Keratinocyte (primary cell): ENCODE measurements around the gene GNG10.

Experiments used
- EZH2 ChIP-seq: IDR thresholded peaks from one replicate; pipeline ENCODE4 v1.6.1; 2012; ENCODE audit warnings: inconsistent platforms, mild to moderate bottlenecking, low read length, moderate library complexity
- TF ChIP-seq, protein P1 (sequence below), 3 experiments: IDR thresholded peaks in 1 of 3; conservative IDR thresholded peaks in 1 of 3; optimal IDR thresholded peaks in 1 of 3; 2 replicates in 2 of 3; 3 replicates in 1 of 3; pipeline versions ENCODE3 to v1.5.1; 2011; ENCODE audit warnings: low read length in 3 of 3, mild to moderate bottlenecking in 3 of 3, moderate library complexity in 2 of 3, control low read depth in 1 of 3, inconsistent platforms in 1 of 3; ENCODE audit not compliant: insufficient read depth in 2 of 3; ENCODE audit errors: extremely low read depth in 1 of 3

DNA sequence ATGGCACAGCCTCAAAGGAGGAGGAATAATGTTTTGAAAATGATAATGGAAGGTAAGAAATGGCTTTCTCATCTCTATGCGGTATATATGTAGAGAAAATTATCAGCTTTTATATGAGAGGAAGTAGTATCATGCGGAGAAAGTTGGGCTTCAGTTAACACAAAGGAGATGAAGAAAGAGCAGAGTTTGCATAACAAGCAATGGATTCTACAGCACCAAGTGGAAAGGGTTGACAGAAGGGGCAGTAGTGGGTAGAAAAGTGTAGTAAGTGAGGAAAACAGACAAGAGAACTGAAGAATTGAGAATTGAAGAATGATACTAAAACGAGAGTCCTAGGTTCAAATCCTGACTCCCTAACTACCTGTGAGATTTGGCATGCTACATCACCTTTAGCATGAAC lies 51.0 kb downstream of the GNG10 start:
- TF ChIP-seq, protein P1, sequence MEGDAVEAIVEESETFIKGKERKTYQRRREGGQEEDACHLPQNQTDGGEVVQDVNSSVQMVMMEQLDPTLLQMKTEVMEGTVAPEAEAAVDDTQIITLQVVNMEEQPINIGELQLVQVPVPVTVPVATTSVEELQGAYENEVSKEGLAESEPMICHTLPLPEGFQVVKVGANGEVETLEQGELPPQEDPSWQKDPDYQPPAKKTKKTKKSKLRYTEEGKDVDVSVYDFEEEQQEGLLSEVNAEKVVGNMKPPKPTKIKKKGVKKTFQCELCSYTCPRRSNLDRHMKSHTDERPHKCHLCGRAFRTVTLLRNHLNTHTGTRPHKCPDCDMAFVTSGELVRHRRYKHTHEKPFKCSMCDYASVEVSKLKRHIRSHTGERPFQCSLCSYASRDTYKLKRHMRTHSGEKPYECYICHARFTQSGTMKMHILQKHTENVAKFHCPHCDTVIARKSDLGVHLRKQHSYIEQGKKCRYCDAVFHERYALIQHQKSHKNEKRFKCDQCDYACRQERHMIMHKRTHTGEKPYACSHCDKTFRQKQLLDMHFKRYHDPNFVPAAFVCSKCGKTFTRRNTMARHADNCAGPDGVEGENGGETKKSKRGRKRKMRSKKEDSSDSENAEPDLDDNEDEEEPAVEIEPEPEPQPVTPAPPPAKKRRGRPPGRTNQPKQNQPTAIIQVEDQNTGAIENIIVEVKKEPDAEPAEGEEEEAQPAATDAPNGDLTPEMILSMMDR (optimal IDR thresholded peaks at IDR 0.05 in 1 of 3, IDR thresholded peaks at IDR 0.05 in 1 of 3, conservative IDR thresholded peaks at IDR 0.05 in 1 of 3; ENCODE audit: extremely low read depth in 1 of 3, insufficient read depth in 2 of 3, low read length in 3 of 3) = no peak
- no peak for TF ChIP-seq EZH2
